ENCODE measurements around the gene JAK2. TPM values are rescaled to one million over a fixed set of nuclear protein-coding genes. Genes with fewer than 3 reads are reported as not detected.
A peak's percentile ranks its signal among the peaks of the same experiment; 100 is the strongest.

Gene JAK2
- total RNA-seq, 1 donor from 2014 or later, result 15.8 TPM

DNA sequence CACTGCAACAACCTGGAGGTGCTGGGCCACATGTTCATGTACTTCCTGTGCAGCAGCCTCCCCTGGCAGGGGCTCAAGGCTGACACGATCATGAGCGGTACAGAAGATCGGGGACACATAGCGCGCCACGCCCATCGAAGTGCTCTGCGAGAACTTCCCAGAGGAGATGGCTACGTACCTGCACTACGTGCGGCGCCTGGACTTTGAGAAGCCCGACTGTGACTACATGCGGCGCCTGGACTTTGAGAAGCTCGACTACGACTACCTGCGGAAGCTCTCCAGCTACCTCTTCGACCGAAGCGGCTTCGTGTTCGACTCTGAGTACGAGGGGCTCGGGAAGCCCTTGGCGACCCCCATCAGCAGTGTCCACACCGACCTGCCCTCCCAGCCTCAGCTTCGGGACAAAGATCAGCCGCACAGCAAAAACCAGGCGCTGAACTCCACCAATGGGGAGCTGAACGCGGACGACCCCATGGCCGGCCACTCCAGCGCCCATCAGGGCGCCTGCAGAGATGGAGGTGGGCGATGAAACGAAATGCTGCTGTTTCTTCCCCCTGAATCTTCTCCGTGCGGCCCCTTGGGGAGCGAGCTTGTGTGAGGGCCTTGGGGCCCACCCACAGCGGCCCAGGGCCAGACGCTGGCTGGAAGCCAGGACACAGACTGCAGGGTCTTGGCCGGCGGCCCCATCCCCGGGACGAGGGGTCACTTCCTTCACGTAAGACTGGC lies 56.5 kb downstream of the JAK2 start:
- DNase-seq (ENCODE audit: low spot score), result peak; percentile 84
- Mint-ChIP-seq H3K4me1 (ENCODE audit: low read depth) (peaks cover 14% of the 10 kb centered on the region), H3K4me3 (ENCODE audit: unreplicated experiment) (no peak overlapping the region), H3K36me3 (ENCODE audit: low read depth) (peaks cover 12% of the 10 kb centered on the region), H3K27me3 (ENCODE audit: low read depth) (no peaks in the 10 kb centered on the region), H3K27ac (ENCODE audit: unreplicated experiment) (no peak overlapping the region), H3K9me3 (ENCODE audit: low read depth) (no peaks in the 10 kb centered on the region)
- TF ChIP-seq, protein P1, sequence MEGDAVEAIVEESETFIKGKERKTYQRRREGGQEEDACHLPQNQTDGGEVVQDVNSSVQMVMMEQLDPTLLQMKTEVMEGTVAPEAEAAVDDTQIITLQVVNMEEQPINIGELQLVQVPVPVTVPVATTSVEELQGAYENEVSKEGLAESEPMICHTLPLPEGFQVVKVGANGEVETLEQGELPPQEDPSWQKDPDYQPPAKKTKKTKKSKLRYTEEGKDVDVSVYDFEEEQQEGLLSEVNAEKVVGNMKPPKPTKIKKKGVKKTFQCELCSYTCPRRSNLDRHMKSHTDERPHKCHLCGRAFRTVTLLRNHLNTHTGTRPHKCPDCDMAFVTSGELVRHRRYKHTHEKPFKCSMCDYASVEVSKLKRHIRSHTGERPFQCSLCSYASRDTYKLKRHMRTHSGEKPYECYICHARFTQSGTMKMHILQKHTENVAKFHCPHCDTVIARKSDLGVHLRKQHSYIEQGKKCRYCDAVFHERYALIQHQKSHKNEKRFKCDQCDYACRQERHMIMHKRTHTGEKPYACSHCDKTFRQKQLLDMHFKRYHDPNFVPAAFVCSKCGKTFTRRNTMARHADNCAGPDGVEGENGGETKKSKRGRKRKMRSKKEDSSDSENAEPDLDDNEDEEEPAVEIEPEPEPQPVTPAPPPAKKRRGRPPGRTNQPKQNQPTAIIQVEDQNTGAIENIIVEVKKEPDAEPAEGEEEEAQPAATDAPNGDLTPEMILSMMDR (IDR thresholded peaks at IDR 0.05), result no peak

DNA sequence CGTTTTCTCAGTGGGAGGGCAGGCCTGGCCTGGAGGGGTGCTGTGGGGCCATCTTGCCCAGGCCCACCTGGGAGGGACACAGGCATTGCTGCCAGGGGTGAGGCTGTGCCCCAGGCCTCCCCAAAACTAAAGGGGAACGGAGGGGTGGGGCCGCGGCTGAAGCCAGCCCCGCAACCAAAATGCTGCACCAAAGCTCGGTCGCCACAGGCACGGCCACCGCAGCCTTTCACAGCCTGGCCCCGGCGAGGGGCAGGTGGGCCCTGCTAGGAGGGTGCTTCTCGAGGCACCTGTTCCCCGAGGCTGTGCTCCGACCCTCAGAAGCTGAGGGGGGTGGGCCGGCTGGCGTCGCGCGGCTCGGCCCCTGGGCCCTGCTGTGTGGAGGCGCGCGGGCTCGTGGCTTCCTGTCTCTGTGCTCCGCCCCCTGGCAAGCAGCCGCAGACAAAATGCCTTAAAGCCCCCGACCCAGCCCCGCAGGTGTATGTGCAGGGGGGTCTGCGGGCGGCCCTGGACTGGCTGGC lies 57.6 kb downstream of the JAK2 start:
- Mint-ChIP-seq H3K4me1 (ENCODE audit: low read depth) (peaks cover 14% of the 10 kb centered on the region), H3K36me3 (ENCODE audit: low read depth) (peaks cover 12% of the 10 kb centered on the region), H3K27ac (ENCODE audit: unreplicated experiment) (no peak overlapping the region), H3K9me3 (ENCODE audit: low read depth) (no peaks in the 10 kb centered on the region), H3K4me3 (ENCODE audit: unreplicated experiment) (no peak overlapping the region), H3K27me3 (ENCODE audit: low read depth) (no peaks in the 10 kb centered on the region)
- peak; percentile 75 for DNase-seq (ENCODE audit: low spot score)
- TF ChIP-seq, protein P1 (IDR thresholded peaks at IDR 0.05), result no peak

DNA sequence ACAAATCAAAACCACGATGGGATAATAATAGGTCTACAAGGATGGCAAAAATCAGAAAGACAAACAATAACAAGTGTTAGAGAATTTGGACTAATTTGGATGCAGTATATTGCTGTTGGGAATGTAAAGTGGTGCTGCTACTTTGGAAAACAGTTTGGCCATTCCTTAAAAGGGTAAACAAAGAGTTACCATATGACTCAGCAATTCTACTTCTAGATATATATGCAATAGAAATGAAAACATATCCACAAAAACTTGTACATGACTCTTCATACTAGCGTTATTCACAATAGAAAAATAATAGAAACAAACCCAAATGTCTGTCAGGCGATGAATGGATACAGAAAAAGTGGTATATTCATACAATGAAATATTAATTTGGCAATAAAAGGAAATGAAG lies 58.3 kb downstream of the JAK2 start:
- H3K9me3 Mint-ChIP-seq (ENCODE audit: low read depth), result no peaks in the 10 kb centered on the region
- H3K36me3 Mint-ChIP-seq (ENCODE audit: low read depth), result peaks cover 14% of the 10 kb centered on the region
- DNase-seq (ENCODE audit: low spot score), result no peak
- H3K27ac Mint-ChIP-seq (ENCODE audit: unreplicated experiment), result peak overlapping the region; percentile 74
- peaks cover 14% of the 10 kb centered on the region for H3K4me1 Mint-ChIP-seq (ENCODE audit: low read depth)
- TF ChIP-seq, protein P1 (IDR thresholded peaks at IDR 0.05), result no peak
- H3K4me3 Mint-ChIP-seq (ENCODE audit: unreplicated experiment), result no peak overlapping the region
- no peaks in the 10 kb centered on the region for H3K27me3 Mint-ChIP-seq (ENCODE audit: low read depth)

DNA sequence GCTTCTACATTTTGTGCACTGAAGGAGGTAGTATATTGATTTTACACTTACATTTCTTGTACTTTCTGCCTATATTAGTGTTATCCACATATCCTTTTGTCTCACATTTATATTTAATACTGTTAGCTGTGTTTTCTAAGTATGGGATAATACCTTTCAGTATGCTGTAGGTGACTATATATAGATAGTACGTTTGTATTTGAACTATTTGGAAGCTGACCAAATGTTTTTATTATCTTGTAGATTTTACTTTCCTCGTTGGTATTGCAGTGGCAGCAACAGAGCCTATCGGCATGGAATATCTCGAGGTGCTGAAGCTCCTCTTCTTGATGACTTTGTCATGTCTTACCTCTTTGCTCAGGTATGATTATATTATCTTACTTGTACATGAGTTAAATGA lies 59.1 kb downstream of the JAK2 start:
- no peaks in the 10 kb centered on the region for H3K27me3 Mint-ChIP-seq (ENCODE audit: low read depth)
- DNase-seq (ENCODE audit: low spot score), result no peak
- H3K27ac Mint-ChIP-seq (ENCODE audit: unreplicated experiment), result peak overlapping the region; percentile 62
- H3K36me3 Mint-ChIP-seq (ENCODE audit: low read depth), result peaks cover 14% of the 10 kb centered on the region
- peaks cover 14% of the 10 kb centered on the region for H3K4me1 Mint-ChIP-seq (ENCODE audit: low read depth)
- H3K4me3 Mint-ChIP-seq (ENCODE audit: unreplicated experiment), result no peak overlapping the region
- H3K9me3 Mint-ChIP-seq (ENCODE audit: low read depth), result no peaks in the 10 kb centered on the region
- TF ChIP-seq, protein P1 (IDR thresholded peaks at IDR 0.05), result no peak

DNA sequence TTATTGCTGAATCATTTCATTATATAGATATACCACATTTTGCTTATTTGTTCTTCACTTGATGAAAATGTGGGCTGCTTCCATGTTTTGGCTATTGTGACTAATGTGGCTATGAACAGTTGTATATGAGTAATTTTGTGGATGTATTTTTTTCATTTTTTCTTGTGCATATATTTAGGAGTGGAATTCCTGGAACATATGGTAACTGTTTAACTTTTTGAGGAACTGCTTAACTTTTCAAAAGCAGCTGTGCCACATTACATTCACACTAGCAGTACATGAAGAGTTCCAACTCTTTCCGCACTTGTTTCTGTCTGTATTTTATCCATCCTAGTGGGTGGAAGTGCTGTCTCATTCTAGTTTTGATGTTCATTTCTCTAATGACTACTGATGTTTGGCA lies 67.8 kb downstream of the JAK2 start:
- Mint-ChIP-seq H3K27me3 (ENCODE audit: low read depth) (no peaks in the 10 kb centered on the region), H3K36me3 (ENCODE audit: low read depth) (peaks cover 9% of the 10 kb centered on the region), H3K9me3 (ENCODE audit: low read depth) (no peaks in the 10 kb centered on the region), H3K27ac (ENCODE audit: unreplicated experiment) (peak overlapping the region; percentile 41), H3K4me3 (ENCODE audit: unreplicated experiment) (no peak overlapping the region), H3K4me1 (ENCODE audit: low read depth) (peaks cover 12% of the 10 kb centered on the region)
- DNase-seq (ENCODE audit: low spot score), result no peak
- TF ChIP-seq, protein P1 (IDR thresholded peaks at IDR 0.05), result no peak
